SK-N-SH treated with all-trans-retinoic acid at 6 μM for 48 hours (cell line): ENCODE data around the gene INCA1.

Experiments used
- ARNTL ChIP-seq: fragments of 450-650 bp; formaldehyde crosslinking; IDR thresholded peaks from 2 replicates; pipeline ENCODE4 v1.5.0; 2020; ENCODE audit warnings: low read depth, mild to moderate bottlenecking, moderate library complexity, borderline replicate concordance
- BACH2 ChIP-seq: fragments of 250-450 bp; sonication (Bioruptor Pico); IDR thresholded peaks from 2 replicates; pipeline ENCODE4 v1.9.0; 2021; ENCODE audit warnings: mild to moderate bottlenecking, borderline replicate concordance
- ZC3H10 ChIP-seq: fragments of 250-450 bp; sonication (Bioruptor Pico); IDR thresholded peaks from 2 replicates; pipeline ENCODE4 v1.5.1; 2021; ENCODE audit warnings: mild to moderate bottlenecking, moderate library complexity
- ZFP3 ChIP-seq: fragments of 250-450 bp; sonication (Bioruptor Pico); IDR thresholded peaks from 2 replicates; pipeline ENCODE4 v1.5.0; 2020; ENCODE audit warnings: mild to moderate bottlenecking, moderate library complexity
- ZFP30 ChIP-seq: fragments of 450-650 bp; formaldehyde crosslinking; IDR thresholded peaks from 2 replicates; pipeline ENCODE4 v1.5.0; 2022; ENCODE audit warnings: mild to moderate bottlenecking, moderate library complexity
- ZNF8 ChIP-seq: fragments of 450-650 bp; formaldehyde crosslinking; IDR thresholded peaks from 2 replicates; pipeline ENCODE4 v1.5.0; 2020; ENCODE audit warnings: mild to moderate bottlenecking, moderate library complexity
- TF ChIP-seq, protein P1 (sequence below): fragments of 250-450 bp; sonication (Bioruptor Pico); IDR thresholded peaks from 2 replicates; pipeline ENCODE4 v1.8.0; 2021; ENCODE audit warnings: low read depth, mild to moderate bottlenecking, moderate library complexity, borderline replicate concordance
- TF ChIP-seq, protein P2 (sequence below): fragments of 250-450 bp; sonication (Bioruptor Pico); IDR thresholded peaks from 2 replicates; pipeline ENCODE4 v1.8.0; 2020; ENCODE audit warnings: mild to moderate bottlenecking, moderate library complexity, borderline replicate concordance

DNA sequence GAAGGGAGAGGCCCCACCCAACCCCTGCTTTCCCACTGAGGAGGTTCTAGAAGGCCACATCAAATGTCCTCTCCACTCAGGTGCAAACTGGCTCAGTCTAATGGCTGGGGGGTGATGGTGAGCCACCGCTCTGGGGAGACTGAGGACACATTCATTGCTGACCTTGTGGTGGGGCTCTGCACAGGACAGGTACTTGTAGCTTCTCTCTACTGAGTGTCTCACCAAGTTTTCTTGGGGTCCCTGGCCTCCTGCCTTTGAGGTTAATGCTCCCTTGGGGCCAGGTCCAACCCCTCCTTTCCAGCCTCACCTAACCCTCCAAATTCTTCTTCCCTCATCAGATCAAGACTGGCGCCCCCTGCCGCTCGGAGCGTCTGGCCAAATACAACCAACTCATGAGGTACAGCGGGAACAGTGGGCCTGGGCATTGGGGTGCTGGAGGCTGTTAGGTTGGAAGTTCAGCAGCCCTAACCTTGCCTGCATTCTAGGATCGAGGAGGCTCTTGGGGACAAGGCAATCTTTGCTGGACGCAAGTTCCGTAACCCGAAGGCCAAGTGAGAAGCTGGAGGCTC is 40.7 kb downstream of the INCA1 start:
- TF ChIP-seq, protein P1, sequence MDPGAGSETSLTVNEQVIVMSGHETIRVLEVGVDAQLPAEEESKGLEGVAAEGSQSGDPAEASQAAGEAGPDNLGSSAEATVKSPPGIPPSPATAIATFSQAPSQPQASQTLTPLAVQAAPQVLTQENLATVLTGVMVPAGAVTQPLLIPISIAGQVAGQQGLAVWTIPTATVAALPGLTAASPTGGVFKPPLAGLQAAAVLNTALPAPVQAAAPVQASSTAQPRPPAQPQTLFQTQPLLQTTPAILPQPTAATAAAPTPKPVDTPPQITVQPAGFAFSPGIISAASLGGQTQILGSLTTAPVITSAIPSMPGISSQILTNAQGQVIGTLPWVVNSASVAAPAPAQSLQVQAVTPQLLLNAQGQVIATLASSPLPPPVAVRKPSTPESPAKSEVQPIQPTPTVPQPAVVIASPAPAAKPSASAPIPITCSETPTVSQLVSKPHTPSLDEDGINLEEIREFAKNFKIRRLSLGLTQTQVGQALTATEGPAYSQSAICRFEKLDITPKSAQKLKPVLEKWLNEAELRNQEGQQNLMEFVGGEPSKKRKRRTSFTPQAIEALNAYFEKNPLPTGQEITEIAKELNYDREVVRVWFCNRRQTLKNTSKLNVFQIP (CRISPR knock-in tag), result no peak
- TF ChIP-seq ZFP3 (CRISPR knock-in tag) (no peak), ARNTL (CRISPR knock-in tag) (no peak), ZNF8 (no peak), ZFP30 (CRISPR knock-in tag) (no peak), BACH2 (CRISPR knock-in tag) (no peak), ZC3H10 (CRISPR knock-in tag) (no peak)
- TF ChIP-seq, protein P2, sequence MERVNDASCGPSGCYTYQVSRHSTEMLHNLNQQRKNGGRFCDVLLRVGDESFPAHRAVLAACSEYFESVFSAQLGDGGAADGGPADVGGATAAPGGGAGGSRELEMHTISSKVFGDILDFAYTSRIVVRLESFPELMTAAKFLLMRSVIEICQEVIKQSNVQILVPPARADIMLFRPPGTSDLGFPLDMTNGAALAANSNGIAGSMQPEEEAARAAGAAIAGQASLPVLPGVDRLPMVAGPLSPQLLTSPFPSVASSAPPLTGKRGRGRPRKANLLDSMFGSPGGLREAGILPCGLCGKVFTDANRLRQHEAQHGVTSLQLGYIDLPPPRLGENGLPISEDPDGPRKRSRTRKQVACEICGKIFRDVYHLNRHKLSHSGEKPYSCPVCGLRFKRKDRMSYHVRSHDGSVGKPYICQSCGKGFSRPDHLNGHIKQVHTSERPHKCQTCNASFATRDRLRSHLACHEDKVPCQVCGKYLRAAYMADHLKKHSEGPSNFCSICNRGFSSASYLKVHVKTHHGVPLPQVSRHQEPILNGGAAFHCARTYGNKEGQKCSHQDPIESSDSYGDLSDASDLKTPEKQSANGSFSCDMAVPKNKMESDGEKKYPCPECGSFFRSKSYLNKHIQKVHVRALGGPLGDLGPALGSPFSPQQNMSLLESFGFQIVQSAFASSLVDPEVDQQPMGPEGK (CRISPR knock-in tag), result no peak
